ENCODE measurements around the gene GPRC5C.

The GPRC5C gene

DNA sequence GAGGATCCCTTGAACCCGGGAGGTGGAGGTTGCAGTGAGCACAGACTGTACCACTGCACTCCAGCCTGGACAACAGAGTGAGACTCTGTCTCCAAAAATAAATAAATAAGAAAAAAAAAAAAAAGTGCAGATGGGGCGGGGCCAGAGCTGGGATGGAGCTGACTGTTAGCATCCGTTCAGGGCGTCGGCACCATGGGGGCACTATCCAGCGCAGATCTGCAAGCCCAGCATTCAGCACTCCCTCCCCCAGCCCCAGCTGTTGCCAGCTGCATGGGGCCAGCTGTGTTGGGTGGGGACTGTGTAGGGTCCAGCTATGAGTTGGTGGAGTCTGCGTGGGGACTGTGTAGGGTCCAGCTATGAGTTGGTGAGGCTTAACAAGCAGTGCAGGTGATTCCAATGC lies 13.3 kb downstream of the GPRC5C start:
- no peak for DNase-seq (ENCODE audit: low read depth)
- H3K4me3 ChIP-seq (ENCODE audit: control insufficient read depth, low read depth, low read length), result no peak overlapping the region
- TF ChIP-seq, protein P1, sequence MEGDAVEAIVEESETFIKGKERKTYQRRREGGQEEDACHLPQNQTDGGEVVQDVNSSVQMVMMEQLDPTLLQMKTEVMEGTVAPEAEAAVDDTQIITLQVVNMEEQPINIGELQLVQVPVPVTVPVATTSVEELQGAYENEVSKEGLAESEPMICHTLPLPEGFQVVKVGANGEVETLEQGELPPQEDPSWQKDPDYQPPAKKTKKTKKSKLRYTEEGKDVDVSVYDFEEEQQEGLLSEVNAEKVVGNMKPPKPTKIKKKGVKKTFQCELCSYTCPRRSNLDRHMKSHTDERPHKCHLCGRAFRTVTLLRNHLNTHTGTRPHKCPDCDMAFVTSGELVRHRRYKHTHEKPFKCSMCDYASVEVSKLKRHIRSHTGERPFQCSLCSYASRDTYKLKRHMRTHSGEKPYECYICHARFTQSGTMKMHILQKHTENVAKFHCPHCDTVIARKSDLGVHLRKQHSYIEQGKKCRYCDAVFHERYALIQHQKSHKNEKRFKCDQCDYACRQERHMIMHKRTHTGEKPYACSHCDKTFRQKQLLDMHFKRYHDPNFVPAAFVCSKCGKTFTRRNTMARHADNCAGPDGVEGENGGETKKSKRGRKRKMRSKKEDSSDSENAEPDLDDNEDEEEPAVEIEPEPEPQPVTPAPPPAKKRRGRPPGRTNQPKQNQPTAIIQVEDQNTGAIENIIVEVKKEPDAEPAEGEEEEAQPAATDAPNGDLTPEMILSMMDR (IDR thresholded peaks at IDR 0.05; ENCODE audit: control insufficient read depth, insufficient read depth, low read depth, low read length, missing control alignments), result no peak

DNA sequence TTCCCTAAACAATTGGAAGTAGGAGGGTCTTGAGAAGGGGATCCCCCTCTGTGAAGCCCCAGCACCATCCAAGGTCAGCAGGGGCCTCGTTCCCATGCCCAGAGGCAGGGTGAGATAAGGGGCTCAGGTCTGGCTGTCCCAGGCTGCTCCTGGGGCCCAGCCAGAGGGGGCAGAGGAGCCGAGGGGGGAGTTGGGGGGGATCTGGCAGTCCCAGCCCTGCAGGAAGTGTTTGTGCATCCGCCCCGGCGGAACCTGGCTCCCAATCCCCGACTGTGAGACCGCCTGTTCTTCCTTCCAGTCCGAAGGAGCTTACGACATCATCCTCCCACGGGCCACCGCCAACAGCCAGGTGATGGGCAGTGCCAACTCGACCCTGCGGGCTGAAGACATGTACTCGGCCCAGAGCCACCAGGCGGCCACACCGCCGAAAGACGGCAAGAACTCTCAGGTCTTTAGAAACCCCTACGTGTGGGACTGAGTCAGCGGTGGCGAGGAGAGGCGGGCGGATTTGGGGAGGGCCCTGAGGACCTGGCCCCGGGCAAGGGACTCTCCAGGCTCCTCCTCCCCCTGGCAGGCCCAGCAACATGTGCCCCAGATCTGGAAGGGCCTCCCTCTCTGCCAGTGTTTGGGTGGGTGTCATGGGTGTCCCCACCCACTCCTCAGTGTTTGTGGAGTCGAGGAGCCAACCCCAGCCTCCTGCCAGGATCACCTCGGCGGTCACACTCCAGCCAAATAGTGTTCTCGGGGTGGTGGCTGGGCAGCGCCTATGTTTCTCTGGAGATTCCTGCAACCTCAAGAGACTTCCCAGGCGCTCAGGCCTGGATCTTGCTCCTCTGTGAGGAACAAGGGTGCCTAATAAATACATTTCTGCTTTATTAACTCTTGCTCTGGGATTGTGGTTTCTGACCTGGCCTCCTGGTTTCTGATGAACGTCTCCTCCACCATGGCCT lies 14.9 kb downstream of the GPRC5C start:
- TF ChIP-seq, protein P1 (IDR thresholded peaks at IDR 0.05; ENCODE audit: control insufficient read depth, insufficient read depth, low read depth, low read length, missing control alignments), result no peak
- no peak for DNase-seq (ENCODE audit: low read depth)
- H3K4me3 ChIP-seq (ENCODE audit: control insufficient read depth, low read depth, low read length), result no peak overlapping the region

DNA sequence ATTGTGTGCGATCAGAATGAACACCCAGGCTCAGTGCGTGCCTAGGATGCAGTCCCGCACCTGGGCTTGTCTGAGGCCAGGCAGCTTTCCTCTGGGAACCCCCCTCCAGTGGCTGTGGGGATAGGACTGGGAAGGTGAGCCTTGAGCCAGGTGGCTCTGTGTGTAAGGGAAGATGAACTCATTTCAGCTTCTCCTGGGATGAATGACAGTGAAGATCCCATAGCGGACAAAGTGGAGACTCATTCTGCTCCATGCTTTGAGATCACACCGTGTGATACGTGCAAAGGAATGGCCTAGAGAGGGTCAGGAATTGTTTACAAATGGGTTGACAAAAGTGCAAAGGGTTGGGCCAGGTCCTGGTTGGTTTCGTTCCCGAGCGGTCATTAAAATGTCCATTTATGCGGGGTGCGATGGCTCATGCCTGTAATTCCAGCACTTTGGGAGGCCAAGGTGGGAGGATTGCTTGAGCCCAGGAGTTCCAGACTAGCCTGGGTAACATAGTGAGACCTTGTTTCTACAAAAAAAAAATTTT lies 15.8 kb downstream of the GPRC5C start:
- TF ChIP-seq, protein P1 (IDR thresholded peaks at IDR 0.05; ENCODE audit: control insufficient read depth, insufficient read depth, low read depth, low read length, missing control alignments), result no peak
- DNase-seq (ENCODE audit: low read depth), result no peak

DNA sequence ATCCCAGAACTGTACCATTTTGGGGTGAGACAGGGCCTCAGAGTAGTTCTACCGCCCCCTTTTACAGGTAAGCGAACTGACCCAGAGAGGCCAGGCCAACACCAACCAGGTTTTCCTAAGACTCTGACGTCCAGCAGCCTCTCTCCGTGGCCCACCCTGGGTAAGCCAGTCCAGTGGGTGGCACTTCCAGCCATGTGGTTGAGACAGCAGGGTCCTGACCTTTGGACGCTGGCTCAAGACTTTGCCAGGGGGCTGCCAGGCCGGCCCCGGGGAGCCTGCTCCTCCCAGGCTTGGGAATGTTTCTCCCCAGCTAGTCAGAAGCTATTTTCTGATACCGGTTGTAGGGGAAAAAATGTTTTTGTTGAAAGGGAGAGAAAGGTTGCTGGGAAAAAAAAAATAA lies 16.9 kb downstream of the GPRC5C start:
- no peak overlapping the region for H3K4me3 ChIP-seq (ENCODE audit: control insufficient read depth, low read depth, low read length)
- DNase-seq (ENCODE audit: low read depth), result no peak
- TF ChIP-seq, protein P1 (IDR thresholded peaks at IDR 0.05; ENCODE audit: control insufficient read depth, insufficient read depth, low read depth, low read length, missing control alignments), result no peak

More for the DNA sequence above, 15.8 kb downstream of the GPRC5C start:
- no peak overlapping the region for H3K4me3 ChIP-seq (ENCODE audit: control insufficient read depth, low read depth, low read length)

DNA sequence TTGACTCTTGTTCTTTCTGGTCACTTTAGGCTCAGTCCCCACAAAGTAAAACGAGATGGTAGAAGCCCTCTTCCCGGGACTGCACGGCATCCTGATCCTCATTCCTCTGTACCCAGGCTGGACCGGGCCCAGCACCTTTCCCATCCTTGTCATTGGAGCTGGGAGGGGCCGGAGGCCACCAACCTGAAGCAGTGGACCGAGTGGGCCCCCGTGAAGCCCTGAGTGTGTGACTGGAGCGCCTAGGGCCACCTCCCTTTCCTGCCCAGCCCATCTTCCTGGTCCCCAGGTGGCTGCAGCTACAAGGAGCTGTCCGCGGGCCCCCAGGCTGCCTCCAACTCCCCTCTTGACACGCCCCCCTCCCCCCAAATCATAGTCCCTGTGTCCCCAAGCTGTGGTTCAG lies 17.4 kb downstream of the GPRC5C start:
- no peak overlapping the region for H3K4me3 ChIP-seq (ENCODE audit: control insufficient read depth, low read depth, low read length)
- no peak for DNase-seq (ENCODE audit: low read depth)
- TF ChIP-seq, protein P1 (IDR thresholded peaks at IDR 0.05; ENCODE audit: control insufficient read depth, insufficient read depth, low read depth, low read length, missing control alignments), result no peak

DNA sequence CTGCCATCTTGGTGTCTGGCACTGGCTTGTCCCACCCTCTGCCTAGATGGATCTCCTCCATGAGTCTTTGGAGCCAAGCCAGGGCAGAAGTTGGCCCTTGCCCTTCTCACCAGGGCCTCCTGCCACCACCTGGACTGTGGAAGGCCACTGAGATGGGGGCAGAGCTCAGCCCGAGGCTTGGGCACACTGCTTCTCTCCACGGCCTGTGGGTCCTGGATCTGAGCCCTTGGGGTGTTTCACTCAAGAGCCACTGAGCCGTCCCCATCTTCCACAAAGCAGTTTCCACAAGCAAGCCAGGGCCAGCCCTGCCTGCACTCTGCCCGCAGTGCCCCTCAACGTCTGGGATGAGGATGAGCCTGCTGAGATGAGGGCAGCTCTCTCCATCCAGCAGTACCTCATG lies 17.9 kb downstream of the GPRC5C start:
- DNase-seq (ENCODE audit: low read depth), result no peak
- TF ChIP-seq, protein P1 (IDR thresholded peaks at IDR 0.05; ENCODE audit: control insufficient read depth, insufficient read depth, low read depth, low read length, missing control alignments), result no peak
- no peak overlapping the region for H3K4me3 ChIP-seq (ENCODE audit: control insufficient read depth, low read depth, low read length)
